VCaP (cell line): ENCODE measurements around the gene TNFSF18.

Experiments used
- H3K27ac ChIP-seq: fragments of 450-650 bp; 2 replicates; pipeline ENCODE4 v1.5.1; 2017
- TF ChIP-seq, protein P1 (sequence below): fragments of 450-650 bp; conservative IDR thresholded peaks from 2 replicates; pipeline ENCODE4 v1.5.1; 2017; ENCODE audit warnings: mild to moderate bottlenecking, moderate library complexity

The TNFSF18 gene

DNA sequence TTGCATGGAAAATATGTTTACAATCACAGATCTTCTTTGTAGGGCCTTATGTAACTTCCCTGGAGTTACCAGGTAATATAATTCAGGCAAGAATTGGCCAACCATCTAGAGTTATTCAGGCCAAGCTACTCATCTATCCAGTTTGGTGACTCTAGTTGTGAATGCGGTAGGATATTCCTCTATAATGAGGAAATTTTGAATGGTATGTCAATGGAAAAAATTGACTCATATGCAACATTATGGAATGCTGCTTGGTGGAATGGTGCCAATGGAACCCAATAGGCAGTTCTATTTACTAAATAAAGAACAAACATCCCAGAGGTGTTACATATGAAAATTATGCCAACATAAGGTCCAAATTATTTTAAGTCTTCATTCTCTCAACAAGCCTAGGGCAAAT lies 5.6 kb upstream of the TNFSF18 start:
- no peak overlapping the region for H3K27ac ChIP-seq

GRCh38 chr1:173052681-173053196 lies 2.0 kb upstream of the TNFSF18 start:
- TF ChIP-seq, protein P1, sequence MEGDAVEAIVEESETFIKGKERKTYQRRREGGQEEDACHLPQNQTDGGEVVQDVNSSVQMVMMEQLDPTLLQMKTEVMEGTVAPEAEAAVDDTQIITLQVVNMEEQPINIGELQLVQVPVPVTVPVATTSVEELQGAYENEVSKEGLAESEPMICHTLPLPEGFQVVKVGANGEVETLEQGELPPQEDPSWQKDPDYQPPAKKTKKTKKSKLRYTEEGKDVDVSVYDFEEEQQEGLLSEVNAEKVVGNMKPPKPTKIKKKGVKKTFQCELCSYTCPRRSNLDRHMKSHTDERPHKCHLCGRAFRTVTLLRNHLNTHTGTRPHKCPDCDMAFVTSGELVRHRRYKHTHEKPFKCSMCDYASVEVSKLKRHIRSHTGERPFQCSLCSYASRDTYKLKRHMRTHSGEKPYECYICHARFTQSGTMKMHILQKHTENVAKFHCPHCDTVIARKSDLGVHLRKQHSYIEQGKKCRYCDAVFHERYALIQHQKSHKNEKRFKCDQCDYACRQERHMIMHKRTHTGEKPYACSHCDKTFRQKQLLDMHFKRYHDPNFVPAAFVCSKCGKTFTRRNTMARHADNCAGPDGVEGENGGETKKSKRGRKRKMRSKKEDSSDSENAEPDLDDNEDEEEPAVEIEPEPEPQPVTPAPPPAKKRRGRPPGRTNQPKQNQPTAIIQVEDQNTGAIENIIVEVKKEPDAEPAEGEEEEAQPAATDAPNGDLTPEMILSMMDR = no peak
- H3K27ac ChIP-seq = no peak overlapping the region

More for the DNA sequence above, 5.6 kb upstream of the TNFSF18 start:
- TF ChIP-seq, protein P1 = no peak

DNA sequence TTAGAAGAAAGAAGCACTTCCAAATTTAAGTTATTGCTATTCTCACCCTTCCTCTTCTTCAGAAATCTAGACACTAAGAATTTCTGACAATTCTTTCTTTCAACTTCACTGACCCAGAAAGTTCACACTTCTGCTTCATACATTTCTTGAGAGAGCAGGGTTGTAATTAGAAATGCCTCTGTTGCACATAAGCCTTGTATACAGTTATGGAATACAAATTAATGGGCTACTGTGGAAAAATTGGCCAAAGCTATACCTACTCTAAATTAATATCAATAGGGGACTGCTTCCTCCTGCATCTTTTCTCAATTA lies 1.5 kb downstream of the TNFSF18 start:
- no peak overlapping the region for H3K27ac ChIP-seq
- TF ChIP-seq, protein P1 = no peak

- TF ChIP-seq, protein P1 = no peak
Observed at GRCh38 chr1:173048621-173049321, 2.0 kb downstream of the TNFSF18 start.

GRCh38 chr1:173044656-173045055 lies 6.1 kb downstream of the TNFSF18 start:
- TF ChIP-seq, protein P1 = no peak

More at GRCh38 chr1:173048621-173049321, 2.0 kb downstream of the TNFSF18 start:
- no peak overlapping the region for H3K27ac ChIP-seq

GRCh38 chr1:173043253-173043652 lies 7.5 kb downstream of the TNFSF18 start:
- TF ChIP-seq, protein P1 = no peak
- no peak overlapping the region for H3K27ac ChIP-seq

More at GRCh38 chr1:173044656-173045055, 6.1 kb downstream of the TNFSF18 start:
- H3K27ac ChIP-seq = no peak overlapping the region

GRCh38 chr1:173042806-173043205 lies 7.9 kb downstream of the TNFSF18 start:
- H3K27ac ChIP-seq = no peak overlapping the region
- TF ChIP-seq, protein P1 = no peak
